H1 (cell line): ENCODE results near the gene ZNF629. TPM values are rescaled to one million over a fixed set of nuclear protein-coding genes. Genes with fewer than 3 reads are reported as not detected.

Experiments
- CREB1 ChIP-seq: IDR thresholded peaks from 2 replicates; pipeline ENCODE4 v1.6.1; 2012; ENCODE audit warnings: inconsistent platforms
- CTBP2 ChIP-seq: IDR thresholded peaks from 2 replicates; pipeline ENCODE4 v1.7.0; 2011; ENCODE audit warnings: borderline replicate concordance, mild to moderate bottlenecking, moderate library complexity, mixed read lengths, low read length; ENCODE audit not compliant: insufficient read depth, insufficient read length
- KDM4A ChIP-seq: IDR thresholded peaks from one replicate; pipeline ENCODE4 v1.7.1; 2012; ENCODE audit warnings: low read depth, mild to moderate bottlenecking, moderate library complexity, low read length, inconsistent platforms; ENCODE audit not compliant: severe bottlenecking
- POLR2A ChIP-seq, 2 experiments: IDR thresholded peaks; 1 replicate in 1 of 2; 2 replicates in 1 of 2; pipeline ENCODE4 v1.6.1; 2011; ENCODE audit warnings: low read depth in 2 of 2, low read length in 2 of 2, mild to moderate bottlenecking in 2 of 2; ENCODE audit errors: control extremely low read depth in 1 of 2
- RBBP5 ChIP-seq: IDR thresholded peaks from 2 replicates; pipeline ENCODE4 v1.7.1; 2012; ENCODE audit warnings: low read depth, mild to moderate bottlenecking, inconsistent platforms, low read length, moderate library complexity, borderline replicate concordance
- SRF ChIP-seq: IDR thresholded peaks from 2 replicates; pipeline ENCODE4 v1.6.1; 2011; ENCODE audit warnings: mild to moderate bottlenecking, low read depth, low read length, moderate library complexity
- TCF12 ChIP-seq: IDR thresholded peaks from 2 replicates; pipeline ENCODE4 v1.6.1; 2011; ENCODE audit warnings: low read depth, mild to moderate bottlenecking, low read length
- polyA plus RNA-seq, 7 experiments: library from polyadenylated mRNA; depleted of rRNA in 3 of 7; stranded (reverse) in 5 of 7; unstranded in 2 of 7; fragments of >200 nt in 5 of 7; fragments of 200-250 nt in 2 of 7; gene quantifications; 1 replicate in 5 of 7; 2 replicates in 1 of 7; 4 replicates in 1 of 7; pipeline versions ENCODE4 v1.2.1 to v1.2.3, GENCODE V29; 2011 to 2013; ENCODE audit warnings: missing spikeins in 2 of 7, mixed read lengths in 2 of 7
- total RNA-seq: library from RNA; stranded (reverse); fragmentation: NEBNext Ultra II Directional; extraction: Animal tissue kit (Norgen Biotek cat#: 25700); gene quantifications from 2 replicates; pipeline ENCODE4 v1.2.1, GENCODE V29; 2021

The ZNF629 gene
- total and polyA plus RNA-seq, 2 of the 8 experiments (the other 6 are each of a cell fraction or from before 2014, with no cell fraction given): 11.0 to 19.5 TPM

DNA sequence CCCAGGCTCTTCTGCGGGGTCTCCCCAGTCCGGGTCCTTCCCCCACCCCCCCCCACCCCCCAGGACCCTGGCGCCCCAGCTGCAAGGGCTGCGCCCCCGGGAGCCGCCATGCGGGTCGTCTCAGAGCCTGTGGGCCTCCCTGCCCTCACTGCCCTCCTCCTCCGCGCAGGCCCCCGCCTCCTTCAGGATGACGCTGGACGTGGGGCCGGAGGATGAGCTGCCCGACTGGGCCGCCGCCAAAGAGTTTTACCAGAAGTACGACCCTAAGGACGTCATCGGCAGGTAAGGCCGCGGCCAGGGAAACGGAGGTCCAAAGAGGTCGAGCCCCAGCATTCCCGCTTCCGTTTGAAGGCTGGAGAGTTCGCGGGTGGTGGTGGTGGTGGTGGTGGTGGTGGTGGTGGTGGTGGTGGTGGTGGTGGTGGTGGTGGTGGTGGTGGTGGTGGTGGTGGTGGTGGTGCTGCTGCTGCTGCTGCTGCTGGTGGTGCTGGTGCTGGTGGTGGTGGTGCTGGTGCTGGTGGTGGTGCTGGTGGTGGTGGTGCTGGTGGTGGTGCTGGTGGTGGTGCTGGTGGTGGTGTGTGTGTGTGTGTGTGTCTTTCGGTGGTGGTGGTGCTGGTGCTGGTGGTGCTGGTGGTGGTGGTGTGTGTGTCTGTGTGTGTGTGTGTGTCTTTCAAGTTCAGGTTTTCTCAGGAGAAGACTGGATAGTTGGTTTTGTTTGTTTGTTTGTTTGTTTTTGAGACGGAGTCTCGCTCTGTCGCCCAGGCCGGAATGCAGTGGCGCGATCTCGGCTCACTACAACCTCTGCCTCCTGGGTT is 38.2 kb downstream of the ZNF629 start (continued):
- no peak for TF ChIP-seq TCF12
- no peak for TF ChIP-seq SRF
- TF ChIP-seq KDM4A: peak; percentile 3
- TF ChIP-seq POLR2A (IDR thresholded peaks at IDR 0.05; ENCODE audit: control extremely low read depth in 1 of 2, low read depth in 2 of 2, low read length in 2 of 2): no peak
- no peak for TF ChIP-seq CTBP2
- peak; percentile 38; the same call in 1 of the 2 replicates for TF ChIP-seq CREB1
- no peak for TF ChIP-seq RBBP5
- TF ChIP-seq, all 59 proteins: peak for 3
